SU-DHL-6 (cell line): ENCODE results near the gene POR.

Source experiments
- EZH2phosphoT487 ChIP-seq: fragments of 200-600 bp; sonication (generic), shearing (Covaris generic); conservative IDR thresholded peaks from 2 replicates; pipeline ENCODE4 v1.6.1; 2018; ENCODE audit warnings: mild to moderate bottlenecking, antibody characterized with exemption, low read length, moderate library complexity, mixed read lengths
- TF ChIP-seq, protein P1 (sequence below): fragments of 200-600 bp; sonication (generic); IDR thresholded peaks from one replicate; pipeline ENCODE4 v1.5.1; 2017; ENCODE audit warnings: antibody characterized with exemption, mild to moderate bottlenecking, low read length, moderate library complexity; ENCODE audit not compliant: insufficient read depth, poor library complexity, severe bottlenecking

DNA sequence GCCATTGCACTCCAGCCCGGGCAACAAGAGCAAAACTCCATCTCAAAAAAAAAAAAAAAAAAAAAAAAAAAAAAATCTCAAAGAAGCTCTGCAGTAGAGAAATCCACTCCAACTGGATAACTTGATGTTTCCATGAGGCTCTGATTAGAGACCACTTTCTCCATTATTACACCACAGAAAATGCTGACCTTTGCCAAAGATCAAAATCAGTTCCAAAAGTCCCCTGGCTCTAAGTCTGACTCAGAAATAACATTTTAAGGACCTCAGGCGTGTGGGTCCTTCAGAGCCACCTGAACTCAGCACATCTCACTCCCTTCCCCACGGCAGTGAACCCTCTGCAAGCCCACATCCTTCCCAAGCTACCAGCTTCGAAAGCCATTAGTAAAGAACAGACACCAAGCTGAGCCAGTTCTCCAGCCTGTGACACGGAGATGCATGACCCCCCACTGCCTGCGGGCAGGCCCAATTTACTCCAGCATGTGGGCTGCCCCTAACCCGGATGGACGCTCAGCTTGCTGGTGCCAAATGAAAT lies 93.3 kb downstream of the POR start:
- TF ChIP-seq, protein P1, sequence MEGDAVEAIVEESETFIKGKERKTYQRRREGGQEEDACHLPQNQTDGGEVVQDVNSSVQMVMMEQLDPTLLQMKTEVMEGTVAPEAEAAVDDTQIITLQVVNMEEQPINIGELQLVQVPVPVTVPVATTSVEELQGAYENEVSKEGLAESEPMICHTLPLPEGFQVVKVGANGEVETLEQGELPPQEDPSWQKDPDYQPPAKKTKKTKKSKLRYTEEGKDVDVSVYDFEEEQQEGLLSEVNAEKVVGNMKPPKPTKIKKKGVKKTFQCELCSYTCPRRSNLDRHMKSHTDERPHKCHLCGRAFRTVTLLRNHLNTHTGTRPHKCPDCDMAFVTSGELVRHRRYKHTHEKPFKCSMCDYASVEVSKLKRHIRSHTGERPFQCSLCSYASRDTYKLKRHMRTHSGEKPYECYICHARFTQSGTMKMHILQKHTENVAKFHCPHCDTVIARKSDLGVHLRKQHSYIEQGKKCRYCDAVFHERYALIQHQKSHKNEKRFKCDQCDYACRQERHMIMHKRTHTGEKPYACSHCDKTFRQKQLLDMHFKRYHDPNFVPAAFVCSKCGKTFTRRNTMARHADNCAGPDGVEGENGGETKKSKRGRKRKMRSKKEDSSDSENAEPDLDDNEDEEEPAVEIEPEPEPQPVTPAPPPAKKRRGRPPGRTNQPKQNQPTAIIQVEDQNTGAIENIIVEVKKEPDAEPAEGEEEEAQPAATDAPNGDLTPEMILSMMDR = no peak
- no peak for TF ChIP-seq EZH2phosphoT487
